Measurements from ENCODE around the gene GBP2.
"Not testable (repeated sequence)": the region's sequence is repeated elsewhere in the genome, so short reads cannot be mapped to it uniquely, and the experiment has no call there.

Gene GBP2, protein sequence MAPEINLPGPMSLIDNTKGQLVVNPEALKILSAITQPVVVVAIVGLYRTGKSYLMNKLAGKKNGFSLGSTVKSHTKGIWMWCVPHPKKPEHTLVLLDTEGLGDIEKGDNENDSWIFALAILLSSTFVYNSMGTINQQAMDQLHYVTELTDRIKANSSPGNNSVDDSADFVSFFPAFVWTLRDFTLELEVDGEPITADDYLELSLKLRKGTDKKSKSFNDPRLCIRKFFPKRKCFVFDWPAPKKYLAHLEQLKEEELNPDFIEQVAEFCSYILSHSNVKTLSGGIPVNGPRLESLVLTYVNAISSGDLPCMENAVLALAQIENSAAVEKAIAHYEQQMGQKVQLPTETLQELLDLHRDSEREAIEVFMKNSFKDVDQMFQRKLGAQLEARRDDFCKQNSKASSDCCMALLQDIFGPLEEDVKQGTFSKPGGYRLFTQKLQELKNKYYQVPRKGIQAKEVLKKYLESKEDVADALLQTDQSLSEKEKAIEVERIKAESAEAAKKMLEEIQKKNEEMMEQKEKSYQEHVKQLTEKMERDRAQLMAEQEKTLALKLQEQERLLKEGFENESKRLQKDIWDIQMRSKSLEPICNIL

DNA sequence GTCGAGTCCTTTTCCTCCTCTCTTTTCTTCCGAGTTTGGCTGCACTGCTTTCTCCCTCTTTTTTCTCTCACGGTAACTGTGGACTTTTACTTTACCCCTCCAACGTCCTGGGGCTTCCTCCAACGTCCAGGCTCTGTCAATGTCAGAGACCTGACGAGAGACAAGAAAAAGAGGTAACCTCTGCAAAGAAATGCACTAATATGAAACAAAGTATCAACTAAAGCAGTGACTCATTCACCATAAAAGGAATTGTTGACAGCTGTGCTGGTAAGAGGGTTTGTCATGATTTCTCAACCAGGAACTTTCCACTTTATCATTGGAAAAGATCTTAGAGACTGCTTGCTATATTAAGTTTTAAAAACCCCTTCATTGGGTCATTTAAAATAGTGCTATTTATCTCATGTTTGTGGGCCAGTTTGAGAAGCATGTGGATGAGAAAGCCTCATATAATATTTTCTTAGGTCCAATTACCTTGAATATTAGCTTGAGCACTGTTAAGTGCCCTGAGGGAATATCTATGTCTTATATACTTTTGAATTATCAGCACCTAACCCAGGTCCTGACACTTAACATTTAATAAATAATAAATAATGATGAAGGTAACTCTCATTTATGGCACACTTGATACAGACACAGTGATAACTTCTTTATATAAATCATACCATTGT, at the start of gene GBP2:
TSS of gene GBP2 (minus strand) at position 202 of the 668 bp plus-strand sequence. CDS start 4,148 bp downstream, outside the sequence.
- peak; percentile 32 for DNase-seq

DNA sequence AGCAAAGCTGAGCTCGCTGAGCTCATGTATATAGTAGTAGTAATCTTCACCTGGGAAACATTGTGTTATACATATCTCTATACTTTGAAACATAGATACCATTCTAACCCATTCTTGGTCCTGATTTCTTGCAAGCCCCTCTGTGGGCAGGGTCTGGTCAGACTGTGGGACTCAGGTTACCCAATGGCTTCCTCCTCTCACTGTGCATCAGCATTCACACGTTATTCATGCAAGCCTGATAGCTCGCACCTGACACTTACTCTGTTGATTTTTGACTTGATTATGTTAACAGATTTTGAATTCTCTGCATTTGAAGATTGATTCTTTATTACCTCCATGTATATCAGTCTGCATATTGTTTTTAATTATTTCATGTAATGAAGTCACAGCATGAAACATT, 48.6 kb upstream of the GBP2 start:
- DNase-seq = no peak

DNA sequence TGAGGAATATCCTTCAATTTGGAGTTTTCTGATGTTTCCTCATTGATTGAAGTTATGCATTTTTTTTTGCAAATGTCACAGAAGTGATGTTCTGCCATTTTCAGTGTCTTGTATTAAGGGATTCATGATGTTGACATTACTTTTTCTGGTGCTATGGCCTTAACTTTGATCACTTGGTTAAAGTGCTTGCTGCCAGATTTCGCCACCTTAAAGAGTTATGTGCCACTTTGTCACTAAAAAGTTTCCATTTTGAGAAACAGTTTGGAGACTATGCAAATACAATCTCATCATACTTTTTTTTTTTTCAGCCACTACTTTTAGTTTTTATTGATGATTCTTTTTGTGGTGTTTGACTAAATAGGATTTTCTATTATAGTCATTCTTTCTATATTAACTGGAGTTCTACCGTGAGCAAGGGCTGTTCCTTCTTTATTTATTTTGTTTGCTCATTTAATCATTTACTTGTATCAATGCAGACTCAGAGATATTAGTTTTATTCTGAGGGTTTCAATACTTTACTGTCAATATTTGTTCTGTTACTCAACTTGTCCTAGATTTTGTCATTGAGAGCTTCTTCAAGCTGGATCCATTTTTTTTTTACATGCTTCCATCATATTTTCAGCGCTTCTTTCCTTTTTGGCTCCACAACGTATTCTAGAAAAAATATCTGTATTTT, 46.7 kb upstream of the GBP2 start:
- DNase-seq = no peak

DNA sequence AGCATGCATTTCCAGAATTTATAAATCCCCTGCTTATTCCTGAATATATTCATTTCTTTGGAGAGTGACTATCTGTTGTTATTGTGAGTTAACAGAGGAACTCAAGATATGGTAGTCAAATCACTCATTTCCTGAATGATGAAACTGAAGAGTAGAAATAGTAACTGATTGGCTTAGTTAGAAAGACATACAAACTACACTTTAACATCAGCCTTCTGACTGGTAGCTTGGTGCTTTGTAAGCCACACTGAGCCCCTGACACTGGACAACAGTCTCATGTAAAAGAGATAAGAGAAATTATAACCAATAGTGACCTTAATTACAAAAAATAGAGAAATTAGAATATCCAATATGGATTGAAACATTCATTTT, 45.1 kb upstream of the GBP2 start:
- no peak for DNase-seq

DNA sequence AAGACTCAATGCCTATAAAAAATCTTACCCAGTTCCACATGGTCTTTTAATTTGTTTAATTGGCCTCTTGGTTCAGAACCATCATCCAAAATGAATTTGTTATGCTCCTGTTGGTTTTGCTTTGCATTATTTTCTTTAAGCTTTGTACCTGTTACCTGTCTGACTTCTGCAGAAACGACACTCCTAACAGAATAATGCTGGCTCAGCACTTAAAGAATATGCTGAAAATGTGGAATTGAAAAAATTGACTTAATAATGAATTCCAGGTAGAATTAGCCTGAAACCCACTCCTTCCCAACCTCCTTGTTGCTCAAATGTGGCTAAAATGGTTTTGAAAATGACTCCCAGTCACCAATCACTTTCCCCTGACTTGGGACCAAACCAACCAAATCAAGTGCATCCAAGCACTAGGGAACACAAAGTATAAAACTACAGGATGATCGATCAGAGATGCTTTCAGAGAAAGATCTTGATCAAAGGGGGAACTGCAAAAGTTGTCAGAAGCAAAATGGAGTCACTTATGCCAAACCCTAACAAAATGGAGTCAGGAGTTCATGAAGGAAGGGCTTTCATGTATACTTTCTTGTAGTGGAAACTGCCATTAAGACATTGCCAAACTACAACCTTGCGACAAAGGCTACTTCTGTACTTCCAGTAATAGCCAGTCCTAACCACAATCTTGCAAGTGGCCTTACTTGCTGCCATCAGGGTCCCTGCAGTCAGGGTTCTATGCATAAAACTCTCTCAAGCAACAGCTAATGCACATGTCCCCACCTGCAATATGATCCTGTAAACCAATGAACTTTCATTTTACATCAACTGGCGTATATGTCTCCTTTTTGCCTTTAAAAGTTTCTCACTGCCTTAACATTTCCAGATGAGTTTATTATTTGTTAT, 44.5 kb upstream of the GBP2 start:
- no peak for DNase-seq

DNA sequence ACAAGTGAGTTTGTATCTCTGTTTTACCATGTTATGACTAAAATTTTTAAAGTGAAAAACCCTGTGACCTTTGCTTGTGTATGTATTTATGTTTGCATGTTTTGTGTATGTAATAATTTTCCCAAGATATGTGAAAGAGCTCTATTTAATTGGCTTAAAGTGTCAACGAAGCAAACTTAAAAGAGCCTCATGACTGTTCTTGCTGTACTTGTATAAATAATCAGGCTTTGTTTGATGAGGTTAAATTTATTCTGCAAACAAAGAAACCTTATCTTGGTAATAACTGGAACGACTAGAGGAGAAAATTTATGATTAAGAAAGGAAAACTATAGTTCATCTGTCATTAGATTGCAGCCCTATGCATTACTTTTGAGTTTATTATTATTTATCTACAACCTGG, 43.3 kb upstream of the GBP2 start:
- no peak for DNase-seq

DNA sequence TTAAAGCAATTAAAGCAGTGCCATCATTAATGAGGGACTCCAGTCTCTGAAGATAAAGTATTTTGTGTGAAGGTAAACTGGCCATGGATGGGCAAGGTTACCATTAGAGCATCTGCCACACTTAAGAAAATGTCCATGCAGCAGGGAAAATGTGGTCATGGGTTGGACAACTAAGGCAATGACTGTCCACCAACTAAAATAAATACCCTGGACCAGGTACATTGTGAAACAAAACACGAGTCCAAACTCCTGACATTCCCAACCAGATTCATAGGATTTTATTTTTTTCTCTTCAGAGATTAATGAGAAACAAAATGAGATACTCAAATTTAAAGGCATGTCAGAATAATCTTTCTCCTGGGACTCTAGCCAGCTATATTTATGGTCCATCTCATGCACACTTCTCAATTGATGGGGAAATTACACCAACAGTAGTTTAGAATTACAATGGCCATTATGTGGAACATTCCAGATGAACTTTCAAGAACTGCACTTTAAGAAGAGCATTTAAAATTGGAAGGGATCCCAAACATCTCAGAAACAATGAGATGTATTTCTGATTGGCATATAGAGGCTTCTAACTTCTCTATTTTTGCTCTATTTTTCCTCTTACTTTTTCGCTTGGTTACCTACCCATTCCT, 41.8 kb upstream of the GBP2 start:
- DNase-seq = no peak

DNA sequence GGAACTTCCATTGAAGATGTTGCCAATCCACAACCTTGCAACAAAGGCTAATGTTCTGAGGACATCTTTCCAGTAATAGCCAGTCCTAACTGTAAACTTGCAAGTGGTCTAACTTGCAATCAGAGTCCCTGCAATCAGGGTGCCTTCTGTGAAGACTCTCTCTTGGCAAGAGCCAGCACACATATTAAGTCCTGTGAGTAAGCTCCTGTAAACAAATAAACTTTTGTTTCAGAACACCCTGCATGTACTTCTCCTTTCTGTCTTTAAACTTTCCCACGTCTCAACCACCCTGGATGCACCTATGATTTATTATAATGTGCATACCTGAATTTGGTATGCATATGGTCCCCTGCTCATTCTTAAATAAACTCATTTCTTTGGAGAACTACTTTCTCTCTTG, 40.8 kb upstream of the GBP2 start:
- DNase-seq = no peak

DNA sequence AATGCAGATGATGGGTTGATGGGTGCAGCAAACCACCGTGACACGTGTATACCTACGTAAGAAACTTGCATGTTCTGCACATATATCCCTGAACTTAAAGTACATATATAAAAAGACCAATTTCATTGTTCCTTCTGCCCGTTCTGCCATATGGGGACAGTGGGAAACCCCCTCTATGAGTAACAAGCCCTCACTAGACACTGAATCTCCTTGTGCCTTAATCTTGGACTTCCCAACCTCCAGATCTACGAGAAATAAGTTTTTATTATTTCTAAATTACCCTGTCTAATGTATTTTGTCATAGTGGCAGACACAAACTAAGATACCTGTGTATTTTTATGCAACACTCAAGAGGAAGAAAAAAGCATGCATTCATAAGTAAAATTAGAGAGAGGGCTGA, 39.9 kb upstream of the GBP2 start:
- no peak for DNase-seq

DNA sequence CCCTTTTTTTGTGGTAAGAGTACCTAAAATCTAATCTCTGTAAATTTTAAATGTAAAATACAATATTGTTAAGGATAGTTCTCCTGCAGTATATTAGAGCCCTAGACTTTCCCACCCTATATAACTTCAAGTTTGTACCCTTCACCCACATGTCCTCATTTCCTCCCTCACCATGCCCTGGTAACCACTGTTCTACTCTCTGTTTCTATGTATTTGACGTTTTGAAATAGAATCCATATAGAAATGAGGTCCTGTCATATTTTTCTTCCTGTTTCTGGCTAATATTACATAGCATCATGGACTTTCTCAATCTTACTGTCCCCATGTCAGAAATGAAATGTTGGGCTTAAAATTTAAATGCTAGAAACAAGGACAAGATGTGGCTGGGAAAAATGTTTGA, 25.1 kb upstream of the GBP2 start:
- DNase-seq = no peak

DNA sequence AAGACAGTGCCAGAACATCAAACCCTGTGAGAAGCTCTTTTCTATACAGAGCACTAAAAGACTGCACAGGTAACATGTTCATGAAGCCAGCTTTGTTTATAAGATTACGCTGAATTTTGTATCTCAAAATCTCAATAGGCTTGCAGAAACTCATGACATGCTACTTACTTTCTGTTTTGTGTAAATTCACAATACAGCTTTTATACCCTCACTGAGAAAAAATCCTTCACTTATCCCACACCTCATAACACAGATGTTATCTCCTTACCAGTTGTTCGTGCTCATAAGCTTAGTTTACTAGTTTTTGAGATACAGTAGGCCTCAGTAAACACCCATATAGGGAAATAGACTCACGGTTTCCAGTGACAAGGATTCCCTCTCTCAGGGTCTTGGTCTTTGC, 24.1 kb upstream of the GBP2 start:
- DNase-seq = no peak

DNA sequence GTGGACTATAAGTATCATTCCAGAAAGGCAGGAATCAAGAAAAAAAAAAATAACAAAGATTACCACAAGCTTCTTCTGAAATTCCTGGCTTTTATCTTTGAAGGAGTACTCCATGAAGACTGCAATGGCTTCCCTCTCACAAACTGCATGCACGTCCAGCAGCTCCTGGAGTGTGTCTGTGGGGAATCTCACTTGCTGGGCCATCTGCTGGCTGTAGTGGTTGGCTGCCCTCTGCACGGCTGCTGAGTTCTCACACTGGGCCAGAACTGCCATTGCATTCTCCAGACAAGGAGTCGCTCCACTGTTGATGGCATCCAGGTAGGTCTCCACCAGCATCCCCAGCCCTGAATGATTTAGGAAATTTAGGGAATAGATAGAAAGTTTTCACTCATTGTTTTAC, 23.3 kb upstream of the GBP2 start:
- DNase-seq = no peak

DNA sequence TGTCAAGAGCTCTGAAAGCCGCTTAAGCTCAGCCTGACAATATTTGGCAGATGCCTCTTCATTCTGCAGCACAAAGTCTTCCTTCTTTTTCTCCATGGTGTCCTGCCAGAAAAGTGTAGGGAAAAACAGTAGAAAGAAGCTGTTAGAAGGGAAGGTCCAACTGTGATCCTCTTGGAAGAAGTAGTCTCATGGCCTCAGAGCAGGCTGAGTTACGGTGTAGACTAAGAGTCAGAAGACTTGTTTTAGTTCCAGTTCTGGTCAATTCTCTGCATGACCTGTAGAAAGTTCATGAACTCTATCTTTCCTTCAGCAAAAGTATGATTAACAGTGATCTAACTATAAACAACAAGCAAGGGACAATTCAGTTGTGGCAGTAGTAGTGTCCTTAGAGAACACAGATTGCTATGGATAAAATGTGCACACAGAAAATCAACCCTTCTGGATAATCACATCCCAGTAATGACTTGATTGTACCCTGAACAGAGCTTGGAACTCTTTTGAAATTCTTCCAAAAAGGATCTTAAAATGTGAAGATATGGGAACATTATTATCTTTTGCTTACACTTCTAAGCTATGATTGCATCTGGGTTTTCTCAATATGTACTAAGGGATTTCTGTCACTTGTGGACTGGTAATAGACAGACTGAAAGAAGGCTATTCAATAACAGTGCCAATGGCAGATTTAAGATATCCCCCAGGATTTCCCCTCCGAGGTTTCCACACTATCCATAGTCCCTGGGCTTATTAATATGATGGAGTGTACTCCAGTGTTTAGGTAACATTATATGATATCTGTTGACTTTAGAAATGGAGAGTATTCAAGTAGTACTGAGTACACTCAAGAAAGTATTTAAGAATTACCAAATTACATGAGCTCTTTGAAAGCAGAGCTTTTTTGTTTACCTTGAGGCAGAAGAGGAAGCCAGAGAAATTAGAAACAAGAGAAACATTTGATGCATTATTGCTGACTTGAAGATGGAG, 22.1 kb upstream of the GBP2 start:
- DNase-seq = no peak

DNA sequence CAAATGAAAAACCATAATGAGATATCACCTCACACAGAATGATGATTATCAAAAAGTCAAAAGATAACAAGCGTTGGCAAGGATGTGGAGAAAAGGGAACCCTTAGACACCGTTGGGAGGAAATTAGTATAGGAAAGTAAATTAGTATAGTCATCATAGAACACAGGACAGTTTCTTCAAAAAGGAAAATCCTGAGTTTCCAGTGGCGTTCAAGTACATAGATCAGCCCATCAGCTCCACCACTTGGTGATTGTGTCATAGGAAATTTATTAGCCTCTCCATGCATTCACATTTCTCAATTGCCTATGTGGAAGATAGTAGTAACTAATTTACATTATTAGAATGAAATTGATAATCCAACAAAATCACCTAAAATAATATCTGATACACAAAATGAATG, 20.8 kb upstream of the GBP2 start:
- no peak for DNase-seq

DNA sequence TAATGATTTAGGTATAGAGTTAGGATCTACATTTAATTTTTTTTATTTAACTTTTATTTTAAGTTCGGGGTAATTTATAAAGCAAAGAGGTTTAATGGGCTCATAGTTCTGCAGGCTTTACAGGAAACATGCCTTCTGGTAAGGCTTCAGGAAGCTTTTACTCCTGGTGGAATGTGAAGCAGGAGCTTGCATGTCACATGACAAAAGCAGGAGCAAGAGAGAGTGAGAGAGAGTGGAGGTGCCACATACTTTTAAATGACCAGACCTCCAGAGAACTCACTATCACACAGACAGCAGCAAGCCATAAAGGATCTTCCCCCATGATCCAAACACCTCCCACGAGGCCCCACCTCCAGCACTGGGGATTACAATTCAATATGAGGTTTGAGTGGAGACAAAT, 17.6 kb upstream of the GBP2 start:
- no peak for DNase-seq

DNA sequence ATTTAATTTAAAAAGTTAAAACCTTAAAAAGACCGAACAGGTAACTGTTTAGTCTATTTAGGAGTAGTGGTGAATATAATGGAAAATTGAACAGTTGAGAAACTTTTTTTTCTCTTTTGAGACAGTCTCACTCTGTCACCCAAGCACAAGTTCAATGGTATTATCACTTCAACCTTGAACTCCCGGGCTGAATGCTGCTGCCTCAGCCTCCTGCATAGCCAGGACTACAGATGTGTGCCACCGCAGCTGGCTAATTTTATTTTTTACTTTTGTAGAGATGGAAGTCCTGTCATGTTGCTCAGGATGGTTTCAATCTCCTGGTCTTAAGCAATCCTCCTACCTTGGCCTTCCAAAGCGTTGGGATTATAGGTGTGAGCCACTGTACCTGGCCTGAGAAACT, 16.2 kb upstream of the GBP2 start:
- DNase-seq = no peak

DNA sequence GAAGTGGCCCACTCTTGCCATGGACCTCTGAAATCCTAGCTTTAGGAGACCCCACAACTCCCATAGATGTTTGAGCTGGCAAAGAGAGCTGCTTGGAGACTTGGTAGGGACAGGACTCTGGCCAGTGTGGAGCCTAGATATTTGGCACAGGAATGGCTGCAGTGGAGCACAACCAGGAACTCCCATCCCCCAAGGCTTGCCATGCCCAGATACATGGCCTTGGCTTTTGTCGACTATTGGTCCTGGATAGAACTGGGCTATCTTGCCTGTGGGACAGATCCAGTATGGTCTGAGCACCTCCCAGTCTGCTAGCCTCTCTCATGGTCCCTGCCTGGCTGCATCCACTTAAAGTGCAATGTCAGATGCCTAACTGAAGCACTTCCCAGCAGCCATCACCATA, 7.8 kb upstream of the GBP2 start:
- DNase-seq = no peak

DNA sequence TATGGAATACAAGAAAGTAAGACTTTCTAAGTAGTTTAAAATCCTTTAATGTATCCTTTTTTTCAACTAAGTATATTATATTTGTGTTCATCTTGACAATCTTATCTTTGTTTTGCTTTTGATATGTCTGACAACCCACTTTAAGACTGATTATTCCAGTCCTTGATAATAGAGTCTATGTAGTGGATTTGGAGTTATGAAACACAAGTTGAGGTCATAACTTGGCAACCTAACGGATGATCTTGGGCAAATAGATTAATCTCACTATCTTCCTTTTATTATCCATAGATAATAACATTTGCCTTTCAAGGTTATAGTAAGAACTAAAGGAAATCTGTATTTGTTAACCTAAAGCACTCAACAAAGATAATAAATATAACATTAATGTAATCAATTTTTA, 4.8 kb upstream of the GBP2 start:
- no peak for DNase-seq

DNA sequence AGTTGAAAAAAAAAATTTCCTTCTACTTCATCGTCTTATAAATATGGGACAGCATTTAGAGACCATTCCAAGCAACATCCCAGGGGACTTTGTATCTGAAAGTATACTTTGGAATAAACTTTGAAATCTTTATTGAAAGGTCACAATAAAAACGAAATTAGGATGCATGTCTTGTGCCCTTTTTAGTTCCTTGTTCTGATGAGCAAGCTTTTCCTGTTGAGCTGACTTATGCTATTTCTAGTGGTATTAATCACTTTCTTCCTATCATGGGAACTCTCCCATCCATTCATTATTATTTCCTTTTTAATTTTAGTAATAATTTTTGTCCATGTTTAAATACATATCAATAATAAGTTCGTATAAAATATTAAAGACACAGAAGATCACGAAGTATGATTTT, 4.0 kb upstream of the GBP2 start:
- DNase-seq = no peak

DNA sequence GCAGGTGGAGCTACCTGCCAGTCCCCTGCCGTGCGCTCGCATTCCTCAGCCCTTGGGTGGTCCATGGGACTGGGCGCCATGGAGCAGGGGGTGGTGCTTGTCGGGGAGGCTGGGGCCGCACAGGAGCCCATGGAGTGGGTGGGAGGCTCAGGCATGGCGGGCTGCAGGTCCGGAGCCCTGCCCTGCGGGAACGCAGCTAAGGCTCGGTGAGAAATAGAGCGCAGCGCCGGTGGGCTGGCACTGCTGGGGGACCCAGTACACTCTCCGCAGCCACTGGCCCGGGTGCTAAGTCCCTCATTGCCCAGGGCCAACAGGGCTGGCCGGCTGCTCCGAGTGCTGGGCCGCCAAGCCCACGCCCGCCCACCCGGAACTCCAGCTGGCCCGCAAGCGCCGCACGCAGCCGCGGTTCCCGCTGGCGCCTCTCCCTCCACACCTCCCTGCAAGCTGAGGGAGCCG, 2.1 kb upstream of the GBP2 start:
- DNase-seq = not testable (repeated sequence)

All from stimulated activated CD4-positive, alpha-beta T cell treated with anti-CD3 and anti-CD28 coated beads, Interleukin-4, amount 100 ng/mL, for 24 hours (primary cell).